Thyroid gland (tissue), 4 donors: Measurements from ENCODE around the gene MIEN1. TPM values are rescaled to one million over a fixed set of nuclear protein-coding genes. Genes with fewer than 3 reads are reported as not detected.
"Not testable (repeated sequence)": the region's sequence is repeated elsewhere in the genome, so short reads cannot be mapped to it uniquely, and the experiment has no call there.

Experiments used
- DNase-seq, 2 donors: peaks; one replicate each; pipeline ENCODE4 v3.0.0-alpha.2; 2019
- H3K27ac ChIP-seq, 3 donors: fragments of 200-600 bp; sonication (generic); 1 replicate in 2 of 3; 2 replicates in 1 of 3; pipeline ENCODE4 v1.5.1; 2016 to 2019; ENCODE audit warnings: mild to moderate bottlenecking in 1 of 3, moderate library complexity in 1 of 3
- H3K27me3 ChIP-seq: fragments of 200-600 bp; sonication (generic); one replicate; pipeline ENCODE4 v1.5.1; 2019
- H3K36me3 ChIP-seq, 2 donors: fragments of 200-600 bp; sonication (generic); one replicate each; pipeline ENCODE4 v1.5.1; 2016 to 2019
- H3K4me1 ChIP-seq, 2 donors: fragments of 200-600 bp; sonication (generic); one replicate each; pipeline ENCODE4 v1.5.1; 2017 to 2019
- H3K4me3 ChIP-seq, 3 donors: fragments of 200-600 bp; sonication (generic); replicated peaks in 1 of 3; 1 replicate in 2 of 3; 2 replicates in 1 of 3; pipeline ENCODE4 v1.5.1; 2016; ENCODE audit warnings: mild to moderate bottlenecking in 1 of 3
- H3K9me3 ChIP-seq: fragments of 200-600 bp; sonication (generic); one replicate; pipeline ENCODE4 v1.5.1; 2017
- POLR2A ChIP-seq, 2 donors: fragments of 450-650 bp; IDR thresholded peaks; one replicate each; pipeline ENCODE4 v1.6.1; 2017; ENCODE audit warnings: antibody characterized with exemption in 2 of 2, mild to moderate bottlenecking in 2 of 2, moderate library complexity in 1 of 2
- WGBS, 2 donors: methylation state at CpG; one replicate each; pipeline ENCODE4 v1.1.5; 2017; 5-methylcytosine and 5-hydroxymethylcytosine counted together
- intact Hi-C: fragments of 100-400 bp; cut with DNase I; formaldehyde crosslinking; loops from one replicate; pipeline ENCODE4 v1.15.1; 2023
- total RNA-seq, 4 donors: library from RNA; depleted of rRNA; stranded (reverse); fragments of >200 nt; gene quantifications; one replicate each; pipeline ENCODE4 v1.2.3, GENCODE V29; 2016
- TF ChIP-seq, protein P1 (sequence below), 6 experiments: fragments of 200-600 bp in 3 of 6; fragments of 450-650 bp in 3 of 6; sonication (generic) in 3 of 6; IDR thresholded peaks; one replicate each; pipeline ENCODE4 v1.5.1; 2016 to 2019; ENCODE audit warnings: antibody characterized with exemption in 6 of 6, mild to moderate bottlenecking in 2 of 6, inconsistent platforms in 1 of 6, moderate library complexity in 1 of 6

MIEN1 gene
- total RNA-seq, 4 donors from 2014 or later = 39.8 to 134 (median 70.3) TPM

GRCh38 chr17:39715375-39716072 is 14.8 kb downstream of the MIEN1 start:
- intact Hi-C loops = no loop called here
- Histone ChIP-seq H3K27ac (peak overlapping the region in 2 of 3 donors; percentile 58 to 63), H3K4me3 (no peak overlapping the region), H3K9me3 (no peaks in the 10 kb centered on the region), H3K4me1 (peaks cover 7 to 13% of the 10 kb centered on the region in 2 donors), H3K27me3 (no peaks in the 10 kb centered on the region), H3K36me3 (peaks cover 38 to 48% of the 10 kb centered on the region in 2 donors)
- no peak for DNase-seq
- WGBS, 2 donors = 86 to 96% methylated on average over 12 to 18 of the region's 18 CpGs
- no peak for TF ChIP-seq POLR2A (IDR thresholded peaks at IDR 0.05)
- TF ChIP-seq, protein P1, sequence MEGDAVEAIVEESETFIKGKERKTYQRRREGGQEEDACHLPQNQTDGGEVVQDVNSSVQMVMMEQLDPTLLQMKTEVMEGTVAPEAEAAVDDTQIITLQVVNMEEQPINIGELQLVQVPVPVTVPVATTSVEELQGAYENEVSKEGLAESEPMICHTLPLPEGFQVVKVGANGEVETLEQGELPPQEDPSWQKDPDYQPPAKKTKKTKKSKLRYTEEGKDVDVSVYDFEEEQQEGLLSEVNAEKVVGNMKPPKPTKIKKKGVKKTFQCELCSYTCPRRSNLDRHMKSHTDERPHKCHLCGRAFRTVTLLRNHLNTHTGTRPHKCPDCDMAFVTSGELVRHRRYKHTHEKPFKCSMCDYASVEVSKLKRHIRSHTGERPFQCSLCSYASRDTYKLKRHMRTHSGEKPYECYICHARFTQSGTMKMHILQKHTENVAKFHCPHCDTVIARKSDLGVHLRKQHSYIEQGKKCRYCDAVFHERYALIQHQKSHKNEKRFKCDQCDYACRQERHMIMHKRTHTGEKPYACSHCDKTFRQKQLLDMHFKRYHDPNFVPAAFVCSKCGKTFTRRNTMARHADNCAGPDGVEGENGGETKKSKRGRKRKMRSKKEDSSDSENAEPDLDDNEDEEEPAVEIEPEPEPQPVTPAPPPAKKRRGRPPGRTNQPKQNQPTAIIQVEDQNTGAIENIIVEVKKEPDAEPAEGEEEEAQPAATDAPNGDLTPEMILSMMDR (IDR thresholded peaks at IDR 0.05) = no peak

DNA sequence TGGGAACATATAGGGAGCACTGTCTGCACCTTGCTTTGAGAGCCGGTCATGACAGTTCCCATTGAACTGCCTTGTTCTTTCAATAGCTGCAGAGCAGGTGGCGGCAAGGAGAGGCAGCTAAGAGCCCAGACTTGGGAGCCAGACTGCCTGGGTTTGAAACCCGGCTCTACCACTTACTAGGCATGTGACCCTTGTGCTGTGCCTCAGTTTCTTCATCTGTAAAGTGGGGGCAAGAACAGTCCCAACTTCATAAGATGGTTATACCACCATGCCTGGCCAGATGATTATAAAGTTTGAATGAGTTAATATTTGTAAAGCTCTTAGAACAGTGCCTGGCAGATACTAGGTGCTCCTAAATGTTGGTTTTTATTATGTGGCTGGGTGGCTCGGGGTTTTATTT is 16.1 kb downstream of the MIEN1 start:
- peaks cover 7 to 13% of the 10 kb centered on the region in 2 donors for H3K4me1 ChIP-seq
- no peak for DNase-seq
- no peak overlapping the region for H3K27ac ChIP-seq
- no peaks in the 10 kb centered on the region for H3K27me3 ChIP-seq
- H3K9me3 ChIP-seq = no peaks in the 10 kb centered on the region
- H3K36me3 ChIP-seq = peaks cover 41 to 46% of the 10 kb centered on the region in 2 donors
- intact Hi-C loops = no loop called here
- WGBS, 2 donors = 94 to 98% methylated on average over 4 of the region's 4 CpGs
- H3K4me3 ChIP-seq = no peak overlapping the region
- TF ChIP-seq, protein P1 (IDR thresholded peaks at IDR 0.05) = no peak
- no peak for TF ChIP-seq POLR2A (IDR thresholded peaks at IDR 0.05)

- peaks cover 14 to 24% of the 10 kb centered on the region in 2 donors for H3K4me1 ChIP-seq
- H3K36me3 ChIP-seq = peaks cover 45 to 47% of the 10 kb centered on the region in 2 donors
- 92 to 96% methylated on average over 10 of the region's 10 CpGs for WGBS, 2 donors
- H3K27me3 ChIP-seq = no peaks in the 10 kb centered on the region
- H3K9me3 ChIP-seq = no peaks in the 10 kb centered on the region
- DNase-seq = no peak
- intact Hi-C loops = no loop called here
- peak overlapping the region in 2 of 3 donors; percentile 64 to 78 for H3K27ac ChIP-seq
- no peak overlapping the region for H3K4me3 ChIP-seq
- TF ChIP-seq POLR2A (IDR thresholded peaks at IDR 0.05) = no peak
- TF ChIP-seq, protein P1 (IDR thresholded peaks at IDR 0.05) = no peak
Measured at GRCh38 chr17:39711851-39712250, 18.5 kb downstream of the MIEN1 start.

DNA sequence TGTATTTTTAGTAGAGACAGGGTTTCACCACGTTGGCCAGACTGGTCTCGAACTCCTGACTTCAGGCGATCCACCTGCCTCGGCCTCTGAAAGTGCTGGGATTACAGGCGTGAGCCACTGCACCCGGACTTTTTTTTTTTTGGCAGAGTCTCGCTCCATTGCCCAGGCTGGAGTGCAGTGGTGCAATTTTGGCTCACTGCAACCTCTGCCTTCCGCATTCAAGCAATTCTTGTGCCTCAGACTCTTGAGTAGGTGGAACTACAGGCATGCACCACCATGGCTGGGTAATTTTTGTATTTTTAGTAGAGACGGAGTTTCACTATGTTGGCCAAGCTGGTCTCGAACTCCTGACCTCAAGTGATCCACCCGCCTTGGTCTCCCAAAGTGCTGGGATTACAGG is 19.3 kb downstream of the MIEN1 start:
- H3K27me3 ChIP-seq, intact Hi-C loops, H3K4me3 ChIP-seq, H3K9me3 ChIP-seq: not testable (repeated sequence)
- peaks cover 19 to 25% of the 10 kb centered on the region in 2 donors for H3K4me1 ChIP-seq
- peak overlapping the region; percentile 64 to 78 (median 71) for H3K27ac ChIP-seq
- H3K36me3 ChIP-seq = peaks cover 37 to 44% of the 10 kb centered on the region in 2 donors
- WGBS, 2 donors = 63% methylated on average over 11 of the region's 11 CpGs
- DNase-seq = peak; percentile 61 to 73

GRCh38 chr17:39709998-39710964 is 20.1 kb downstream of the MIEN1 start:
- Histone ChIP-seq H3K4me3 (no peak overlapping the region), H3K9me3 (no peaks in the 10 kb centered on the region), H3K36me3 (peaks cover 29 to 37% of the 10 kb centered on the region in 2 donors), H3K4me1 (peaks cover 25 to 26% of the 10 kb centered on the region in 2 donors), H3K27me3 (no peaks in the 10 kb centered on the region), H3K27ac (peak overlapping the region; percentile 51 to 78 (median 64))
- intact Hi-C loops = no loop called here
- WGBS, 2 donors = 91% methylated on average over 14 to 20 of the region's 20 CpGs
- TF ChIP-seq, protein P1 (IDR thresholded peaks at IDR 0.05) = no peak
- no peak for TF ChIP-seq POLR2A (IDR thresholded peaks at IDR 0.05)
- no peak for DNase-seq
